Liver (tissue), 9 donors: ENCODE data around the gene ANKRD10. TPM values are rescaled to one million over a fixed set of nuclear protein-coding genes. Genes with fewer than 3 reads are reported as not detected.

ENCODE experiments used
- DNase-seq: peaks from one replicate; pipeline ENCODE4 v3.0.0-alpha.2; 2017; ENCODE audit warnings: low spot score
- H3K27ac ChIP-seq, 2 donors: one replicate each; pipeline ENCODE4 v1.7.0; 2013; ENCODE audit warnings: inconsistent platforms in 2 of 2, low read length in 2 of 2, control low read depth in 1 of 2, low read depth in 1 of 2, mild to moderate bottlenecking in 1 of 2
- H3K27me3 ChIP-seq, 4 donors: one replicate each; pipeline versions ENCODE4 v1.6.1 to v1.7.0; 2013; ENCODE audit warnings: low read length in 3 of 4, inconsistent platforms in 1 of 4, mild to moderate bottlenecking in 1 of 4, moderate library complexity in 1 of 4; ENCODE audit not compliant: control insufficient read depth in 4 of 4, insufficient read depth in 4 of 4
- H3K36me3 ChIP-seq, 4 donors: one replicate each; pipeline versions ENCODE4 v1.6.1 to v1.7.0; 2013; ENCODE audit warnings: low read length in 3 of 4, mild to moderate bottlenecking in 3 of 4, low read depth in 1 of 4, moderate library complexity in 1 of 4; ENCODE audit not compliant: control insufficient read depth in 4 of 4, insufficient read depth in 3 of 4
- H3K4me1 ChIP-seq, 4 donors: one replicate each; pipeline versions ENCODE4 v1.6.1 to v1.7.0; 2013; ENCODE audit warnings: low read length in 3 of 4, mild to moderate bottlenecking in 3 of 4, moderate library complexity in 1 of 4; ENCODE audit not compliant: control insufficient read depth in 4 of 4, insufficient read depth in 4 of 4
- H3K4me3 ChIP-seq, 3 donors: one replicate each; pipeline versions ENCODE4 v1.6.1 to v1.7.0; 2013; ENCODE audit warnings: low read length in 3 of 3, control low read depth in 1 of 3, low read depth in 1 of 3, mild to moderate bottlenecking in 1 of 3
- H3K9ac ChIP-seq, 2 donors: one replicate each; pipeline ENCODE4 v1.7.0; 2013; ENCODE audit warnings: low read length in 2 of 2, mild to moderate bottlenecking in 2 of 2, moderate library complexity in 2 of 2, control low read depth in 1 of 2, low read depth in 1 of 2
- H3K9me3 ChIP-seq, 4 donors: one replicate each; pipeline versions ENCODE4 v1.6.1 to v1.7.0; 2013; ENCODE audit warnings: low read length in 3 of 4; ENCODE audit not compliant: control insufficient read depth in 4 of 4
- ATF3 ChIP-seq: IDR thresholded peaks from 2 replicates; pipeline ENCODE4 v1.6.1; 2016; ENCODE audit warnings: antibody characterized with exemption
- CTCF ChIP-seq: fragments of 150-350 bp; IDR thresholded peaks from 2 replicates; pipeline ENCODE4 v1.5.1; 2017; ENCODE audit warnings: improper control_type of control experiment, low read depth, low read length; ENCODE audit not compliant: missing input control
- EGR1 ChIP-seq, 2 donors: IDR thresholded peaks; 2 replicates each; pipeline ENCODE4 v1.6.1; 2016 to 2018; ENCODE audit warnings: antibody characterized with exemption in 2 of 2, low read depth in 2 of 2
- FOXA1 ChIP-seq: IDR thresholded peaks from 2 replicates; pipeline ENCODE4 v1.6.1; 2016; ENCODE audit warnings: antibody characterized with exemption
- FOXA2 ChIP-seq: IDR thresholded peaks from 2 replicates; pipeline ENCODE4 v1.6.1; 2016; ENCODE audit warnings: antibody characterized with exemption
- GABPA ChIP-seq, 2 donors: IDR thresholded peaks in 1 of 2; conservative IDR thresholded peaks in 1 of 2; 2 replicates each; pipeline ENCODE4 v1.6.1; 2016; ENCODE audit warnings: antibody characterized with exemption in 2 of 2, mild to moderate bottlenecking in 1 of 2, moderate library complexity in 1 of 2
- HNF4A ChIP-seq, 2 donors: conservative IDR thresholded peaks; 2 replicates each; pipeline ENCODE4 v1.6.1; 2016; ENCODE audit warnings: antibody characterized with exemption in 2 of 2, mild to moderate bottlenecking in 2 of 2
- HNF4G ChIP-seq: IDR thresholded peaks from 2 replicates; pipeline ENCODE4 v1.6.1; 2016; ENCODE audit warnings: antibody characterized with exemption
- JUND ChIP-seq, 2 donors: IDR thresholded peaks; 2 replicates each; pipeline ENCODE4 v1.6.1; 2016; ENCODE audit warnings: antibody characterized with exemption in 2 of 2
- MAX ChIP-seq: IDR thresholded peaks from 2 replicates; pipeline ENCODE4 v1.6.1; 2016; ENCODE audit warnings: antibody characterized with exemption
- NR2F2 ChIP-seq: IDR thresholded peaks from 2 replicates; pipeline ENCODE4 v1.6.1; 2016; ENCODE audit warnings: antibody characterized with exemption
- RAD21 ChIP-seq, 2 donors: IDR thresholded peaks; 2 replicates each; pipeline ENCODE4 v1.6.1; 2016; ENCODE audit warnings: antibody characterized with exemption in 2 of 2, mild to moderate bottlenecking in 2 of 2
- REST ChIP-seq: IDR thresholded peaks from 2 replicates; pipeline ENCODE4 v1.6.1; 2016; ENCODE audit warnings: antibody characterized with exemption, mild to moderate bottlenecking
- RXRA ChIP-seq, 2 donors: IDR thresholded peaks; 2 replicates each; pipeline ENCODE4 v1.6.1; 2017 to 2018; ENCODE audit warnings: antibody characterized with exemption in 2 of 2, mild to moderate bottlenecking in 1 of 2
- SP1 ChIP-seq: IDR thresholded peaks from 2 replicates; pipeline ENCODE4 v1.6.1; 2018; ENCODE audit warnings: antibody characterized with exemption, mild to moderate bottlenecking
- TAF1 ChIP-seq: conservative IDR thresholded peaks from 2 replicates; pipeline ENCODE4 v1.6.1; 2016; ENCODE audit warnings: antibody characterized with exemption, mild to moderate bottlenecking
- YY1 ChIP-seq: IDR thresholded peaks from 2 replicates; pipeline ENCODE4 v1.6.1; 2016; ENCODE audit warnings: antibody characterized with exemption, mild to moderate bottlenecking
- WGBS: extraction: QIAGEN DNeasy Blood & Tissue Kit; methylation state at CpG from one replicate; pipeline ENCODE4 v1.1.7; 2013; 5-methylcytosine and 5-hydroxymethylcytosine counted together
- polyA plus RNA-seq, 2 donors: library from polyadenylated mRNA; stranded (reverse) in 1 of 2; unstranded in 1 of 2; fragments of 200-250 nt in 1 of 2; fragments of >200 nt in 1 of 2; fragmentation: Nextera tagmentation in 1 of 2; extraction: Ambion mirVana in 1 of 2; gene quantifications; one replicate each; pipeline versions ENCODE4 v1.2.1 to v1.2.3, GENCODE V29; 2013 to 2015
- total RNA-seq, 2 donors: library from RNA; depleted of rRNA; stranded (reverse); fragments of >200 nt; gene quantifications; one replicate each; pipeline ENCODE4 v1.2.3, GENCODE V29; 2014
- TF ChIP-seq, protein P1 (sequence below): IDR thresholded peaks from 2 replicates; pipeline ENCODE4 v1.6.1; 2016; ENCODE audit warnings: antibody characterized with exemption
- donor health status: healthy.
- donor health status: healthy.
- donor health status: healthy.
- donor health status: healthy.
- donor health status: healthy.

The ANKRD10 gene
- total and polyA plus RNA-seq, 4 donors: 18.8 to 74.1 (median 52.9) TPM

DNA sequence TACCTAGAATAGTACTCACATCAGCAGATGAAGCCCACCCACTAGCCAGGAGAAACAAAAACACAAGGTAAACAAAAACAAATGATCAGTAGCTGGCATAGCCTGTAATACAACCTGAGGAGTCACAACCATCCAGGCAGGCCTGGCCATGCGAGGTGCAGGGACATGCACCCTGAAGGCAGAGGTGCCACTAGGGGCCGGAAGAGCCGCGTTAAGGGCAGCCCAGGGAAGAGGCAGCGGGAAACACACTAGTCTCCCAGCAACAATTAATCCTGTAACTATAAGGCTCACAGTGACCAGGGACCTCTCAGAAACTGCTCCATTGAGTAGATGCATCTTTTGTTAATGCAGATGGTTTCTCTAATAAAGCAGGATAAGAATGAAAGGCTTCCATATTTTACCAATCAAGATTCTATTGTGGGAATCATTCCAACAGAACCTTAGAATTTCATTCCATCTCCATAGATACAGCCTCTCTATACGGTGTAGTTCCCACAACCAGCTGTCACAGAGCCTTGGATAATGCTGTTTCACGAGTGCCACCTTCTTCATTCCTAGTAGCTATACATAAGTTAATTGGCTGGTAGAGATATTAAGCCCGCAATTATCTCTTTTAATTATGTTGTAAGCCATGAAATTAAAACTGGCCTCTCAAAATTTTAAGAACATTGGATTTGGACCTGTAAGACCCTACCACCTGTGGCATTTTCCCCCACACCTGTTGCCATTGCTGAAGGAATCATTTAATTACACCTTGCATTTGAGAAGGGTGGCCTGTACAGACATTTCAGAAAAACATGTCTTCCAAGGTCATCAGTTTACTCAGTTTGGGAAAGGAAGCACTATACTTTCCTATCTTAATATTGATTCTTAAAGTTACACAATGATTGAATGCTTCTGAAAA, 28.7 kb downstream of the ANKRD10 start:
- no peak overlapping the region for H3K9ac ChIP-seq
- H3K27ac ChIP-seq: no peak overlapping the region
- H3K27me3 ChIP-seq: no peaks in the 10 kb centered on the region
- 70% methylated on average over 8 of the region's 8 CpGs for WGBS
- no peaks in the 10 kb centered on the region for H3K4me1 ChIP-seq
- no peak overlapping the region for H3K4me3 ChIP-seq
- DNase-seq: no peak
- TF ChIP-seq YY1 (no peak), NR2F2 (no peak), TAF1 (no peak), FOXA1 (no peak), CTCF (no peak), JUND (IDR thresholded peaks at IDR 0.05) (no peak), RXRA (IDR thresholded peaks at IDR 0.05) (no peak), HNF4A (conservative IDR thresholded peaks at IDR 0.05) (no peak), HNF4G (no peak), ATF3 (no peak), MAX (no peak), REST (no peak), RAD21 (IDR thresholded peaks at IDR 0.05) (no peak), SP1 (no peak), FOXA2 (no peak), GABPA (IDR thresholded peaks at IDR 0.05 in 1 of 2, conservative IDR thresholded peaks at IDR 0.05 in 1 of 2) (no peak), EGR1 (IDR thresholded peaks at IDR 0.05; ENCODE audit: low read depth in 2 of 2) (no peak)
- TF ChIP-seq, protein P1, sequence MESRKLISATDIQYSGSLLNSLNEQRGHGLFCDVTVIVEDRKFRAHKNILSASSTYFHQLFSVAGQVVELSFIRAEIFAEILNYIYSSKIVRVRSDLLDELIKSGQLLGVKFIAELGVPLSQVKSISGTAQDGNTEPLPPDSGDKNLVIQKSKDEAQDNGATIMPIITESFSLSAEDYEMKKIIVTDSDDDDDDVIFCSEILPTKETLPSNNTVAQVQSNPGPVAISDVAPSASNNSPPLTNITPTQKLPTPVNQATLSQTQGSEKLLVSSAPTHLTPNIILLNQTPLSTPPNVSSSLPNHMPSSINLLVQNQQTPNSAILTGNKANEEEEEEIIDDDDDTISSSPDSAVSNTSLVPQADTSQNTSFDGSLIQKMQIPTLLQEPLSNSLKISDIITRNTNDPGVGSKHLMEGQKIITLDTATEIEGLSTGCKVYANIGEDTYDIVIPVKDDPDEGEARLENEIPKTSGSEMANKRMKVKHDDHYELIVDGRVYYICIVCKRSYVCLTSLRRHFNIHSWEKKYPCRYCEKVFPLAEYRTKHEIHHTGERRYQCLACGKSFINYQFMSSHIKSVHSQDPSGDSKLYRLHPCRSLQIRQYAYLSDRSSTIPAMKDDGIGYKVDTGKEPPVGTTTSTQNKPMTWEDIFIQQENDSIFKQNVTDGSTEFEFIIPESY: no peak
- H3K9me3 ChIP-seq: no peaks in the 10 kb centered on the region
- H3K36me3 ChIP-seq: peaks cover 0 to 2% (median 0%) of the 10 kb centered on the region in 4 donors
